SK-N-SH treated with all-trans-retinoic acid at 6 μM for 48 hours (cell line): ENCODE measurements around the gene SLC12A7.

Experiments used
- ATAC-seq: fragments of 200-7000 bp; cut with Tn5 transposase; 3 replicates; pipeline ENCODE4 v1.9.1; 2020; ENCODE audit warnings: mild to moderate bottlenecking, moderate library complexity
- CREB5 ChIP-seq: fragments of 250-450 bp; sonication (Bioruptor Pico); IDR thresholded peaks from 2 replicates; pipeline ENCODE4 v1.5.1; 2020; ENCODE audit warnings: low read depth, mild to moderate bottlenecking, moderate library complexity
- CSDC2 ChIP-seq: fragments of 250-450 bp; sonication (Bioruptor Pico); IDR thresholded peaks from 2 replicates; pipeline ENCODE4 v1.5.0; 2020; ENCODE audit warnings: mild to moderate bottlenecking, moderate library complexity
- ISL1 ChIP-seq: fragments of 250-450 bp; sonication (Bioruptor Pico); IDR thresholded peaks from 2 replicates; pipeline ENCODE4 v2.1.2; 2022; ENCODE audit warnings: mild to moderate bottlenecking, moderate library complexity
- OSR1 ChIP-seq: fragments of 250-450 bp; sonication (Bioruptor Pico); IDR thresholded peaks from 2 replicates; pipeline ENCODE4 v1.8.0; 2022; ENCODE audit warnings: moderate library complexity, mild to moderate bottlenecking, inconsistent platforms
- PPARA ChIP-seq: fragments of 250-450 bp; sonication (Bioruptor Pico); IDR thresholded peaks from 2 replicates; pipeline ENCODE4 v1.5.0; 2020; ENCODE audit warnings: mild to moderate bottlenecking, borderline replicate concordance
- SNAI2 ChIP-seq: fragments of 250-450 bp; sonication (Bioruptor Pico); IDR thresholded peaks from 2 replicates; pipeline ENCODE4 v1.5.0; 2020; ENCODE audit warnings: mild to moderate bottlenecking, moderate library complexity
- TCF4 ChIP-seq: fragments of 250-450 bp; sonication (Bioruptor Pico); IDR thresholded peaks from 2 replicates; pipeline ENCODE4 v1.8.0; 2021; ENCODE audit warnings: mild to moderate bottlenecking, moderate library complexity, borderline replicate concordance
- TOX ChIP-seq: fragments of 250-450 bp; sonication (Bioruptor Pico); IDR thresholded peaks from 2 replicates; pipeline ENCODE4 v1.8.0; 2021; ENCODE audit warnings: mild to moderate bottlenecking, moderate library complexity, borderline replicate concordance
- ZFP3 ChIP-seq: fragments of 250-450 bp; sonication (Bioruptor Pico); IDR thresholded peaks from 2 replicates; pipeline ENCODE4 v1.5.0; 2020; ENCODE audit warnings: mild to moderate bottlenecking, moderate library complexity
- ZFP30 ChIP-seq: fragments of 450-650 bp; formaldehyde crosslinking; IDR thresholded peaks from 2 replicates; pipeline ENCODE4 v1.5.0; 2022; ENCODE audit warnings: mild to moderate bottlenecking, moderate library complexity
- ZNF565 ChIP-seq: fragments of 450-650 bp; formaldehyde crosslinking; conservative IDR thresholded peaks from 2 replicates; pipeline ENCODE4 v1.5.0; 2020; ENCODE audit warnings: low read depth, mild to moderate bottlenecking, moderate library complexity
- ZNF70 ChIP-seq: fragments of 450-650 bp; formaldehyde crosslinking; IDR thresholded peaks from 2 replicates; pipeline ENCODE4 v1.5.0; 2020; ENCODE audit warnings: mild to moderate bottlenecking, moderate library complexity
- TF ChIP-seq, protein P1 (sequence below): fragments of 250-450 bp; sonication (Bioruptor Pico); IDR thresholded peaks from 2 replicates; pipeline ENCODE4 v1.5.1; 2021; ENCODE audit warnings: mild to moderate bottlenecking, moderate library complexity
- TF ChIP-seq, protein P2 (sequence below): fragments of 250-450 bp; sonication (Bioruptor Pico); IDR thresholded peaks from 2 replicates; pipeline ENCODE4 v1.8.0; 2021; ENCODE audit warnings: low read depth, mild to moderate bottlenecking, moderate library complexity, borderline replicate concordance
- TF ChIP-seq, protein P3 (sequence below): fragments of 250-450 bp; sonication (Bioruptor Pico); IDR thresholded peaks from 2 replicates; pipeline ENCODE4 v1.5.0; 2020; ENCODE audit warnings: mild to moderate bottlenecking, moderate library complexity

Gene SLC12A7

DNA sequence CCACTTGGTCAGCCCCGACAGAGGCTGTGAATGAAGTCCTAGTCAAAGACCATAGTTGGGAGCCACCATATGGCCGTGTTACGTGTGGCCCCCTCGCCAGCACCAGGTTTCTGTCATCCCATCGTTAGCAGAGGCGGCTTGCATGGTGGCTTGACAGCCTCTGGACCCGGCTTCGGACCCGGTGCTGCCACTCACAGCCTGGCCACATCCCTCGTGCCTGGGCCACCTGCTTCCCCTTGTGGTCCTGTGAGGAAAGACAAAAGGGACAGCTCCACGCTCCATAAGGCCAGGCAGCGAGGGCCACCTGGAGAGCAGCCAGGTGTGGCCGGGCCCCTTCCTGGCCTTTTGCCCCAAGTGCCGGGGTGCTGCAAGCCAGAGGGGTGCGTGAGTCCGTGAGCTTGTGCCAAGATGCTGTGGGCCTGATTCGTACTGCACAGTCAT, 97.1 kb downstream of the SLC12A7 start:
- ATAC-seq, result no peak
- no peak for TF ChIP-seq ZFP30 (CRISPR knock-in tag)
- no peak for TF ChIP-seq CSDC2
- no peak for TF ChIP-seq CREB5
- TF ChIP-seq, protein P1, sequence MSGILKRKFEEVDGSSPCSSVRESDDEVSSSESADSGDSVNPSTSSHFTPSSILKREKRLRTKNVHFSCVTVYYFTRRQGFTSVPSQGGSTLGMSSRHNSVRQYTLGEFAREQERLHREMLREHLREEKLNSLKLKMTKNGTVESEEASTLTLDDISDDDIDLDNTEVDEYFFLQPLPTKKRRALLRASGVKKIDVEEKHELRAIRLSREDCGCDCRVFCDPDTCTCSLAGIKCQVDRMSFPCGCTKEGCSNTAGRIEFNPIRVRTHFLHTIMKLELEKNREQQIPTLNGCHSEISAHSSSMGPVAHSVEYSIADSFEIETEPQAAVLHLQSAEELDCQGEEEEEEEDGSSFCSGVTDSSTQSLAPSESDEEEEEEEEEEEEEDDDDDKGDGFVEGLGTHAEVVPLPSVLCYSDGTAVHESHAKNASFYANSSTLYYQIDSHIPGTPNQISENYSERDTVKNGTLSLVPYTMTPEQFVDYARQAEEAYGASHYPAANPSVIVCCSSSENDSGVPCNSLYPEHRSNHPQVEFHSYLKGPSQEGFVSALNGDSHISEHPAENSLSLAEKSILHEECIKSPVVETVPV, result no peak

- TF ChIP-seq, protein P2, sequence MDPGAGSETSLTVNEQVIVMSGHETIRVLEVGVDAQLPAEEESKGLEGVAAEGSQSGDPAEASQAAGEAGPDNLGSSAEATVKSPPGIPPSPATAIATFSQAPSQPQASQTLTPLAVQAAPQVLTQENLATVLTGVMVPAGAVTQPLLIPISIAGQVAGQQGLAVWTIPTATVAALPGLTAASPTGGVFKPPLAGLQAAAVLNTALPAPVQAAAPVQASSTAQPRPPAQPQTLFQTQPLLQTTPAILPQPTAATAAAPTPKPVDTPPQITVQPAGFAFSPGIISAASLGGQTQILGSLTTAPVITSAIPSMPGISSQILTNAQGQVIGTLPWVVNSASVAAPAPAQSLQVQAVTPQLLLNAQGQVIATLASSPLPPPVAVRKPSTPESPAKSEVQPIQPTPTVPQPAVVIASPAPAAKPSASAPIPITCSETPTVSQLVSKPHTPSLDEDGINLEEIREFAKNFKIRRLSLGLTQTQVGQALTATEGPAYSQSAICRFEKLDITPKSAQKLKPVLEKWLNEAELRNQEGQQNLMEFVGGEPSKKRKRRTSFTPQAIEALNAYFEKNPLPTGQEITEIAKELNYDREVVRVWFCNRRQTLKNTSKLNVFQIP (CRISPR knock-in tag), result no peak
- no peak for TF ChIP-seq OSR1 (CRISPR knock-in tag)
- ATAC-seq, result no peak
Observed at GRCh38 chr5:1014346-1014745, 97.5 kb downstream of the SLC12A7 start.

- TF ChIP-seq CSDC2 (no peak), SNAI2 (no peak), ZNF565 (CRISPR knock-in tag) (no peak), ZFP3 (no peak), ZFP30 (CRISPR knock-in tag) (no peak), ISL1 (CRISPR knock-in tag) (no peak), TCF4 (no peak), ZNF70 (CRISPR knock-in tag) (no peak), OSR1 (CRISPR knock-in tag) (no peak), CREB5 (no peak), PPARA (CRISPR knock-in tag) (no peak), TOX (CRISPR knock-in tag) (no peak)
- TF ChIP-seq, protein P1, result no peak
- TF ChIP-seq, protein P2 (CRISPR knock-in tag), result no peak
- TF ChIP-seq, protein P3, sequence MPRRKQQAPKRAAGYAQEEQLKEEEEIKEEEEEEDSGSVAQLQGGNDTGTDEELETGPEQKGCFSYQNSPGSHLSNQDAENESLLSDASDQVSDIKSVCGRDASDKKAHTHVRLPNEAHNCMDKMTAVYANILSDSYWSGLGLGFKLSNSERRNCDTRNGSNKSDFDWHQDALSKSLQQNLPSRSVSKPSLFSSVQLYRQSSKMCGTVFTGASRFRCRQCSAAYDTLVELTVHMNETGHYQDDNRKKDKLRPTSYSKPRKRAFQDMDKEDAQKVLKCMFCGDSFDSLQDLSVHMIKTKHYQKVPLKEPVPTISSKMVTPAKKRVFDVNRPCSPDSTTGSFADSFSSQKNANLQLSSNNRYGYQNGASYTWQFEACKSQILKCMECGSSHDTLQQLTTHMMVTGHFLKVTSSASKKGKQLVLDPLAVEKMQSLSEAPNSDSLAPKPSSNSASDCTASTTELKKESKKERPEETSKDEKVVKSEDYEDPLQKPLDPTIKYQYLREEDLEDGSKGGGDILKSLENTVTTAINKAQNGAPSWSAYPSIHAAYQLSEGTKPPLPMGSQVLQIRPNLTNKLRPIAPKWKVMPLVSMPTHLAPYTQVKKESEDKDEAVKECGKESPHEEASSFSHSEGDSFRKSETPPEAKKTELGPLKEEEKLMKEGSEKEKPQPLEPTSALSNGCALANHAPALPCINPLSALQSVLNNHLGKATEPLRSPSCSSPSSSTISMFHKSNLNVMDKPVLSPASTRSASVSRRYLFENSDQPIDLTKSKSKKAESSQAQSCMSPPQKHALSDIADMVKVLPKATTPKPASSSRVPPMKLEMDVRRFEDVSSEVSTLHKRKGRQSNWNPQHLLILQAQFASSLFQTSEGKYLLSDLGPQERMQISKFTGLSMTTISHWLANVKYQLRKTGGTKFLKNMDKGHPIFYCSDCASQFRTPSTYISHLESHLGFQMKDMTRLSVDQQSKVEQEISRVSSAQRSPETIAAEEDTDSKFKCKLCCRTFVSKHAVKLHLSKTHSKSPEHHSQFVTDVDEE (CRISPR knock-in tag), result no peak
- TF ChIP-seq, all 23 proteins: peak for 0
- ATAC-seq, result no peak
Observed at GRCh38 chr5:1013948-1014301, 97.9 kb downstream of the SLC12A7 start.
